ENCODE results near the gene ANXA5. TPM values are rescaled to one million over a fixed set of nuclear protein-coding genes. Genes with fewer than 3 reads are reported as not detected.

Gene ANXA5
- total RNA-seq, 6 experiments from 2014 or later = 52.2 to 216 (median 97.8) TPM

DNA sequence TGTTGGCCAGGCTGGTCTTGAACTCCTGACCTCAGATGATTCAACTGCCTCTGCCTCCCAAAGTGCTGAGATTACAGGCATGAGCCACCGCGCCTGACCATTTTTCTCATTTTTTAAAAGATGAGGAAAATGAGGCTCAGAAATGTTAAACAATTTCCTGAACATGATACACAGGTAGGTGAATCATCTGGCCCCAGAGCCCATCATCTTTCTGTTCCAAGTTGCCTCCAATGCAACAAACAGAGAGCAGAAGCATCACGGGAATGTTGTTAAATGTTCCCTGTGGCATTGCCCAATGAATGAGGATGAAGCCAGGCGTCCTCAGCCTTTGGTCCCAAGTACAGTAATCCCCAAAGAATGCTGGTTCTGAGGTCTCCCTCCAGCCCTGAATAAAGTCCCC, 31.3 kb upstream of the ANXA5 start:
- DNase-seq (no peak), ATAC-seq (no peak)
- WGBS (ENCODE audit: insufficient coverage, low coverage, low lambda C conversion rate, missing lambda C conversion rate) = 59% methylated on average over 4 of the region's 4 CpGs
- Histone ChIP-seq H3K36me3 (no peaks in the 10 kb centered on the region), H3K9me3 (no peaks in the 10 kb centered on the region), H3K4me1 (no peaks in the 10 kb centered on the region), H3K4me3 (no peak overlapping the region), H3K27me3 (no peaks in the 10 kb centered on the region), H3K27ac (no peak overlapping the region)
- intact Hi-C loops (cut with DNase I) = loop anchor here in 1 of 2 donors (10.0 kb wide), 2 partner anchors 243 to 353 kb away; no protein-coding TSS in a partner anchor
- TF ChIP-seq POLR2A (IDR thresholded peaks at IDR 0.05) = no peak
- TF ChIP-seq, protein P1, sequence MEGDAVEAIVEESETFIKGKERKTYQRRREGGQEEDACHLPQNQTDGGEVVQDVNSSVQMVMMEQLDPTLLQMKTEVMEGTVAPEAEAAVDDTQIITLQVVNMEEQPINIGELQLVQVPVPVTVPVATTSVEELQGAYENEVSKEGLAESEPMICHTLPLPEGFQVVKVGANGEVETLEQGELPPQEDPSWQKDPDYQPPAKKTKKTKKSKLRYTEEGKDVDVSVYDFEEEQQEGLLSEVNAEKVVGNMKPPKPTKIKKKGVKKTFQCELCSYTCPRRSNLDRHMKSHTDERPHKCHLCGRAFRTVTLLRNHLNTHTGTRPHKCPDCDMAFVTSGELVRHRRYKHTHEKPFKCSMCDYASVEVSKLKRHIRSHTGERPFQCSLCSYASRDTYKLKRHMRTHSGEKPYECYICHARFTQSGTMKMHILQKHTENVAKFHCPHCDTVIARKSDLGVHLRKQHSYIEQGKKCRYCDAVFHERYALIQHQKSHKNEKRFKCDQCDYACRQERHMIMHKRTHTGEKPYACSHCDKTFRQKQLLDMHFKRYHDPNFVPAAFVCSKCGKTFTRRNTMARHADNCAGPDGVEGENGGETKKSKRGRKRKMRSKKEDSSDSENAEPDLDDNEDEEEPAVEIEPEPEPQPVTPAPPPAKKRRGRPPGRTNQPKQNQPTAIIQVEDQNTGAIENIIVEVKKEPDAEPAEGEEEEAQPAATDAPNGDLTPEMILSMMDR (IDR thresholded peaks at IDR 0.05) = no peak

DNA sequence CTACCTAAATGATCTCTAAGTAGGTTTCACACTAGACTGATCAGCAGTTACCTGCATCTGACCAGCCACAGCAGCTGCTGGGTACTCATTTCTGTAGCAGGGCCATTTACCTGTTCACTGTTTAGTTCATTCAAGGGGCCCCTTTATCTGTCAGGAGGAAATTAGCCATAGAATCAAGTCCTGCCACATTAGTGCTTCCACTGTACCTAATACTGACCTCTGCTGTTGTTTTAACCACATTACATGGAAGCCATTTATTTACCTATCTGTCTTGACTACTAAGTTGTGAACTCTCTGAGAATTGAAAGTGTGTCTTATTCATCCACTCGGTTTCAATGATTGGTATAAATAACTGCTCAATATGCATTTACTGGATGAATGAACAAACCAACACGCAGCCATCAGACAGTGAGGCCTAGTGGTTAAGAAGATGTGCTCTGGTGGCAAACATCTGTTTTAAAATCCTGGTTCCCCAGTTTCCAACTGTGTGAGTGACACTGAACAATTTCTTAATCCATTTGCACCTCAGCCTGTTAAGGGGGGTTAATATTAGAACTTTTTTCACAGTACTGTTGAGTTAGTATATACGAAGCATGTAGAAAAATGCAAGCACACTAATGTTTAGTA, 30.0 kb upstream of the ANXA5 start:
- 21% methylated on average over 3 of the region's 3 CpGs for WGBS (ENCODE audit: insufficient coverage, low coverage, low lambda C conversion rate, missing lambda C conversion rate)
- Histone ChIP-seq H3K27me3 (no peaks in the 10 kb centered on the region), H3K36me3 (no peaks in the 10 kb centered on the region), H3K4me1 (no peaks in the 10 kb centered on the region), H3K27ac (no peak overlapping the region), H3K9me3 (no peaks in the 10 kb centered on the region), H3K4me3 (no peak overlapping the region)
- peak; percentile 91 to 98 (median 95) for ATAC-seq
- no peak for TF ChIP-seq POLR2A (IDR thresholded peaks at IDR 0.05)
- TF ChIP-seq, protein P1 (IDR thresholded peaks at IDR 0.05) = peak; percentile 66 to 86 (median 74)
- intact Hi-C loops (cut with DNase I) = loop anchor here in 1 of 2 donors (10.0 kb wide), 2 partner anchors 242 to 352 kb away; no protein-coding TSS in a partner anchor
- DNase-seq = no peak

DNA sequence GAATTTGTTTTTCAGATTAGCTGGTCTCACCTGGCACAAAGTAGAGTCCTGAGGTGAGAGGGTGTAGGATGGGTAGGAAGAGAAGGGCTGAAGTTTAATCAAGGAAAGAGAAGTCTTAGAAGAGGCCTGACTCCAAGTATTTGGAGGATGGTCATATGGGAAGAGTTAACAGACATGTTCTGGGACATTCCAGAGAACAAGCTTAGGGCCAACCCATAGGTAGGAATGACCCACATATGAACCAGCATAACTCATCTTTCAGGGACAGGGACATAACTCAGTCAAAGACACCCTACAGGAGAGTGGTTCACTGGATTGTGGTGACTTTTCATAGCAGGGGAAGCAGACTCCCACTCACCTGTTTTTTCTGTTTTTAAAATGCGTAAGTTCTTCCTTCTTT, 27.9 kb upstream of the ANXA5 start:
- WGBS (ENCODE audit: insufficient coverage, low coverage, low lambda C conversion rate, missing lambda C conversion rate) = 71% methylated on average over 1 of the region's 1 CpG
- H3K9me3 ChIP-seq = no peaks in the 10 kb centered on the region
- H3K4me3 ChIP-seq = no peak overlapping the region
- no peaks in the 10 kb centered on the region for H3K4me1 ChIP-seq
- intact Hi-C loops (cut with DNase I) = loop anchor here in 1 of 2 donors (10.0 kb wide), 2 partner anchors 240 to 350 kb away; no protein-coding TSS in a partner anchor
- H3K27ac ChIP-seq = no peak overlapping the region
- H3K27me3 ChIP-seq = no peaks in the 10 kb centered on the region
- no peaks in the 10 kb centered on the region for H3K36me3 ChIP-seq
- ATAC-seq = no peak
- no peak for DNase-seq
- no peak for TF ChIP-seq POLR2A (IDR thresholded peaks at IDR 0.05)
- TF ChIP-seq, protein P1 (IDR thresholded peaks at IDR 0.05) = no peak

- Histone ChIP-seq H3K27me3 (no peaks in the 10 kb centered on the region), H3K27ac (no peak overlapping the region), H3K4me3 (no peak overlapping the region), H3K36me3 (no peaks in the 10 kb centered on the region), H3K9me3 (no peaks in the 10 kb centered on the region), H3K4me1 (no peaks in the 10 kb centered on the region)
- TF ChIP-seq, protein P1 (IDR thresholded peaks at IDR 0.05) = no peak
- no peak for TF ChIP-seq POLR2A (IDR thresholded peaks at IDR 0.05)
- ATAC-seq (no peak), DNase-seq (no peak)
- intact Hi-C loops (cut with DNase I) = loop anchor here in 1 of 2 donors (10.0 kb wide), 2 partner anchors 237 to 347 kb away; no protein-coding TSS in a partner anchor
- WGBS (ENCODE audit: insufficient coverage, low coverage, low lambda C conversion rate, missing lambda C conversion rate) = 35% methylated on average over 1 of the region's 1 CpG
Observed at GRCh38 chr4:121721700-121722099, 24.9 kb upstream of the ANXA5 start.

Data from right lobe of liver (tissue), 6 donors.